Medulla oblongata (tissue), 1 donor: Measurements from ENCODE around the gene ANTXR1.
A peak's percentile ranks its signal among the peaks of the same experiment; 100 is the strongest.

Source experiments
- DNase-seq: peaks from one replicate; pipeline ENCODE4 v3.0.0-alpha.2; 2015; ENCODE audit errors: extremely low spot score

The ANTXR1 gene

GRCh38 chr2:69070969-69071368 is 58.0 kb downstream of the ANTXR1 start:
- no peak for DNase-seq

- DNase-seq = no peak
Measured at GRCh38 chr2:69073928-69074570, 61.1 kb downstream of the ANTXR1 start.

- no peak for DNase-seq
Measured at GRCh38 chr2:69074918-69075317, 61.9 kb downstream of the ANTXR1 start.

- DNase-seq = no peak
Measured at GRCh38 chr2:69075486-69075885, 62.5 kb downstream of the ANTXR1 start.

GRCh38 chr2:69076601-69077000 is 63.6 kb downstream of the ANTXR1 start:
- no peak for DNase-seq

GRCh38 chr2:69077252-69077950 is 64.4 kb downstream of the ANTXR1 start:
- DNase-seq = no peak

- no peak for DNase-seq
Measured at GRCh38 chr2:69080071-69080470, 67.1 kb downstream of the ANTXR1 start.

GRCh38 chr2:69081001-69081580 is 68.1 kb downstream of the ANTXR1 start:
- no peak for DNase-seq

- DNase-seq = no peak
Measured at GRCh38 chr2:69081757-69082156, 68.8 kb downstream of the ANTXR1 start.

- DNase-seq = peak; percentile 27
Measured at GRCh38 chr2:69082430-69082997, 69.5 kb downstream of the ANTXR1 start.

GRCh38 chr2:69083235-69083748 is 70.3 kb downstream of the ANTXR1 start:
- DNase-seq = peak; percentile 22

GRCh38 chr2:69084492-69084891 is 71.5 kb downstream of the ANTXR1 start:
- no peak for DNase-seq

- DNase-seq = no peak
Measured at GRCh38 chr2:69086466-69086865, 73.5 kb downstream of the ANTXR1 start.

GRCh38 chr2:69087211-69087911 is 74.4 kb downstream of the ANTXR1 start:
- no peak for DNase-seq

- no peak for DNase-seq
Measured at GRCh38 chr2:69087912-69088240, 74.9 kb downstream of the ANTXR1 start.

- no peak for DNase-seq
Measured at GRCh38 chr2:69088466-69088865, 75.5 kb downstream of the ANTXR1 start.

- DNase-seq = no peak
Measured at GRCh38 chr2:69089266-69089665, 76.3 kb downstream of the ANTXR1 start.

- peak; percentile 61 for DNase-seq
Measured at GRCh38 chr2:69089998-69090397, 77.0 kb downstream of the ANTXR1 start.

GRCh38 chr2:69090820-69091219 is 77.8 kb downstream of the ANTXR1 start:
- DNase-seq = peak; percentile 25

- no peak for DNase-seq
Measured at GRCh38 chr2:69092857-69093256, 79.9 kb downstream of the ANTXR1 start.

- peak; percentile 44 for DNase-seq
Measured at GRCh38 chr2:69095305-69095704, 82.3 kb downstream of the ANTXR1 start.
